ENCODE measurements around the gene DNAI2. TPM values are rescaled to one million over a fixed set of nuclear protein-coding genes. Genes with fewer than 3 reads are reported as not detected.

Gene DNAI2
- polyA plus RNA-seq, 1 experiment: not detected

- Histone ChIP-seq H3K27ac (ENCODE audit: low read depth, low read length) (no peak overlapping the region), H3K9me3 (ENCODE audit: control insufficient read depth, insufficient read depth, low read length) (no peaks in the 10 kb centered on the region; the same call in 1 of the 2 replicates), H3K27me3 (ENCODE audit: control insufficient read depth, insufficient read depth, low read length) (peaks cover 11% of the 10 kb centered on the region), H3K4me3 (ENCODE audit: low read depth, low read length) (no peak overlapping the region)
- no peak for TF ChIP-seq CTCF (IDR thresholded peaks at IDR 0.05; ENCODE audit: low read depth, low read length)
- POLR2A ChIA-PET: no interaction called here
- CTCF ChIA-PET: interaction anchor here (0.8 to 1.1 kb wide), 2 partner anchors 15 to 16 kb away, joined by 3 read pairs; no protein-coding TSS in a partner anchor
- no peak for DNase-seq (ENCODE audit: low read depth, low spot score)
These were observed 77.6 kb downstream of the DNAI2 start for GRCh38 chr17:74351552-74352210.

GRCh38 chr17:74353446-74354060, 79.5 kb downstream of the DNAI2 start:
- POLR2A ChIA-PET: no interaction called here
- no peak for DNase-seq (ENCODE audit: low read depth, low spot score)
- CTCF ChIA-PET: interaction anchor here (0.9 kb wide), 1 partner anchor 15 kb away, joined by 3 read pairs; no protein-coding TSS in a partner anchor
- H3K27me3 ChIP-seq (ENCODE audit: control insufficient read depth, insufficient read depth, low read length): peaks cover 18% of the 10 kb centered on the region
- no peak for TF ChIP-seq CTCF (IDR thresholded peaks at IDR 0.05; ENCODE audit: low read depth, low read length)
- no peak overlapping the region for H3K4me3 ChIP-seq (ENCODE audit: low read depth, low read length)
- H3K9me3 ChIP-seq (ENCODE audit: control insufficient read depth, insufficient read depth, low read length): no peaks in the 10 kb centered on the region; the same call in 1 of the 2 replicates
- no peak overlapping the region for H3K27ac ChIP-seq (ENCODE audit: low read depth, low read length)

GRCh38 chr17:74354123-74354522, 80.1 kb downstream of the DNAI2 start:
- ChIA-PET POLR2A (no interaction called here), CTCF (no interaction called here)
- peaks cover 20% of the 10 kb centered on the region for H3K27me3 ChIP-seq (ENCODE audit: control insufficient read depth, insufficient read depth, low read length)
- DNase-seq (ENCODE audit: low read depth, low spot score): no peak
- H3K27ac ChIP-seq (ENCODE audit: low read depth, low read length): no peak overlapping the region
- no peak for TF ChIP-seq CTCF (IDR thresholded peaks at IDR 0.05; ENCODE audit: low read depth, low read length)
- H3K4me3 ChIP-seq (ENCODE audit: low read depth, low read length): no peak overlapping the region
- no peaks in the 10 kb centered on the region; the same call in 1 of the 2 replicates for H3K9me3 ChIP-seq (ENCODE audit: control insufficient read depth, insufficient read depth, low read length)

- no peak for DNase-seq (ENCODE audit: low read depth, low spot score)
- POLR2A ChIA-PET: no interaction called here
- CTCF ChIA-PET: no interaction called here
These were observed 80.5 kb downstream of the DNAI2 start for GRCh38 chr17:74354561-74354960.

More at GRCh38 chr17:74354561-74354960, 80.5 kb downstream of the DNAI2 start:
- no peak overlapping the region for H3K4me3 ChIP-seq (ENCODE audit: low read depth, low read length)
- H3K27me3 ChIP-seq (ENCODE audit: control insufficient read depth, insufficient read depth, low read length): peaks cover 20% of the 10 kb centered on the region
- H3K9me3 ChIP-seq (ENCODE audit: control insufficient read depth, insufficient read depth, low read length): no peaks in the 10 kb centered on the region; the same call in 1 of the 2 replicates
- no peak overlapping the region for H3K27ac ChIP-seq (ENCODE audit: low read depth, low read length)
- no peak for TF ChIP-seq CTCF (IDR thresholded peaks at IDR 0.05; ENCODE audit: low read depth, low read length)
